SK-N-SH treated with all-trans-retinoic acid at 6 μM for 48 hours (cell line): ENCODE data around the gene BCR.

Source experiments
- ISL1 ChIP-seq: fragments of 250-450 bp; sonication (Bioruptor Pico); IDR thresholded peaks from 2 replicates; pipeline ENCODE4 v2.1.2; 2022; ENCODE audit warnings: mild to moderate bottlenecking, moderate library complexity
- PPARA ChIP-seq: fragments of 250-450 bp; sonication (Bioruptor Pico); IDR thresholded peaks from 2 replicates; pipeline ENCODE4 v1.5.0; 2020; ENCODE audit warnings: mild to moderate bottlenecking, borderline replicate concordance

- no peak for TF ChIP-seq ISL1 (CRISPR knock-in tag)
- TF ChIP-seq PPARA (CRISPR knock-in tag) = no peak
Observed at GRCh38 chr22:23353696-23354095, 173.4 kb downstream of the BCR start.
